GM23248 (cell line): ENCODE results near the gene CCDC180.

Experiments used
- EZH2 ChIP-seq: fragments of 200-600 bp; sonication (generic); IDR thresholded peaks from 2 replicates; pipeline ENCODE4 v1.6.1; 2018; ENCODE audit warnings: antibody characterized with exemption, mild to moderate bottlenecking; ENCODE audit not compliant: insufficient read depth, poor library complexity, severe bottlenecking
- EZH2phosphoT487 ChIP-seq: fragments of 200-600 bp; sonication (generic); IDR thresholded peaks from 2 replicates; pipeline ENCODE4 v1.6.1; 2018; ENCODE audit warnings: antibody characterized with exemption, moderate library complexity, mild to moderate bottlenecking, low read depth; ENCODE audit not compliant: insufficient read depth

DNA sequence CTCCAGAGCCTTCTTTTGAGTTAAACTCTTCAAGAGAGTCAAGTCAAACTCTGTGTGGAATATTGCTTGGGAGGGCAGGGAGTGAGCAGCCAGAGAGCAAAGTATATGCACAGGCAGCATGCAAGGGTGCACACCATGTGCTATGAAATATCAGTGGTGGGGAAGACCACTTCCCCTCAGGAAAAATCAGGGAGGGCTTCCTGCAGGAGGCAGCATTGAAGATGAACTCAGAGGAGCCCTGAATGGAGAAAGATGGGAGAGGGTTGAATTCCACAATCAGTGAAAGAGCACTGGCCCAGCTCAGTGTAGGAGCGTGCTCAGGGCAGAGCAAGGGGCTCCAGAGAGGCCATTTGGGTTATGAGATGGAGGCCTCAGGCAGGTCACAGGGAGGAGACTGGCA lies 41.9 kb downstream of the CCDC180 start:
- TF ChIP-seq EZH2phosphoT487 (no peak), EZH2 (no peak)
